Measurements from ENCODE around the gene LIN7C.

Gene LIN7C

GRCh38 chr11:27444801-27445215, 61.8 kb downstream of the LIN7C start:
- ATAC-seq (no peak), DNase-seq (no peak)

Data from stimulated activated naive CD8-positive, alpha-beta T cell treated with anti-CD3 and anti-CD28 coated beads, Interleukin-15, Interleukin-2, amounts not matched to agents 100 U/mL and 50 U/mL, for 24 hours (primary cell).